ENCODE results near the gene DGKI. TPM values are rescaled to one million over a fixed set of nuclear protein-coding genes. Genes with fewer than 3 reads are reported as not detected.

The DGKI gene
- total and polyA plus RNA-seq, 2 of the 13 experiments (the other 11 are each of a cell fraction or from before 2014, with no cell fraction given) = 0.09 to 0.17 TPM

- ChIA-PET CTCF (ENCODE audit: low intra/inter-chr PET ratio, low total read pairs) (no interaction called here), POLR2A (no interaction called here)
- no TSS peak for BruUV-seq (replicated peaks)
- no peak for ATAC-seq
- no peaks in the 10 kb centered on the region for H4K20me1 ChIP-seq (ENCODE audit: insufficient read depth, low read length)
- no peaks in the 10 kb centered on the region for H3K27me3 ChIP-seq (ENCODE audit: control insufficient read depth in 1 of 2, insufficient read depth in 2 of 2, low read length in 2 of 2)
- intact Hi-C loops (cut with micrococcal nuclease; ENCODE audit: unreplicated experiment) = no loop called here
- no peak overlapping the region for H2AFZ ChIP-seq (ENCODE audit: low read length)
- no peaks in the 10 kb centered on the region for H3K36me3 ChIP-seq (replicated peaks in 1 of 2; ENCODE audit: control insufficient read depth in 1 of 2, insufficient read depth in 2 of 2, low read length in 2 of 2)
- in situ Hi-C loops (cut with HindIII; ENCODE audit: extremely low pct_ligation_motif_present, low pct_unique_long_range_greater_than_20kb) = no loop called here
- H3K9me3 ChIP-seq (ENCODE audit: low read length) = no peaks in the 10 kb centered on the region
- no peaks in the 10 kb centered on the region for H3K79me2 ChIP-seq (ENCODE audit: insufficient read depth, low read length)
- no peaks in the 10 kb centered on the region for H3K4me1 ChIP-seq (ENCODE audit: insufficient read depth, low read length)
- no peak overlapping the region for H3K27ac ChIP-seq (ENCODE audit: extremely low read length, insufficient read depth, low read length)
- 4% methylated on average over 5 of the region's 6 CpGs for WGBS (ENCODE audit: low lambda C conversion rate)
- H3K9ac ChIP-seq (ENCODE audit: insufficient read depth, low read depth, low read length) = no peak overlapping the region
- no peak overlapping the region for H3K4me3 ChIP-seq (replicated peaks in 1 of 3; ENCODE audit: insufficient read depth in 1 of 3, low read depth in 2 of 3, low read length in 3 of 3)
- DNase-seq (ENCODE audit: low spot score) = no peak
- no peak overlapping the region for H3K4me2 ChIP-seq (ENCODE audit: low read depth, low read length)
- no peak for FAIRE-seq
- no peak for TF ChIP-seq ZNF274 (CRISPR knock-in tag; IDR thresholded peaks at IDR 0.05)
- no peak for TF ChIP-seq ZNF317 (CRISPR knock-in tag; IDR thresholded peaks at IDR 0.05)
- TF ChIP-seq NR1H2 (CRISPR knock-in tag; IDR thresholded peaks at IDR 0.05; ENCODE audit: borderline replicate concordance, low read depth) = no peak
- no peak for TF ChIP-seq MED1 (CRISPR knock-in tag; IDR thresholded peaks at IDR 0.05)
- TF ChIP-seq ZNF318 (CRISPR knock-in tag; IDR thresholded peaks at IDR 0.05) = no peak
- TF ChIP-seq ZMAT5 (CRISPR knock-in tag; IDR thresholded peaks at IDR 0.05; ENCODE audit: borderline replicate concordance, low read depth) = no peak
- TF ChIP-seq ZNF543 (CRISPR knock-in tag; IDR thresholded peaks at IDR 0.05) = no peak
- TF ChIP-seq ZNF432 (CRISPR knock-in tag; IDR thresholded peaks at IDR 0.05; ENCODE audit: borderline replicate concordance) = no peak
- TF ChIP-seq SMAD3 (CRISPR knock-in tag; IDR thresholded peaks at IDR 0.05) = no peak
- no peak for TF ChIP-seq ELF1 (CRISPR knock-in tag; IDR thresholded peaks at IDR 0.05)
- no peak for TF ChIP-seq RBAK (CRISPR knock-in tag; IDR thresholded peaks at IDR 0.05)
- no peak for TF ChIP-seq IRF1 (CRISPR knock-in tag; IDR thresholded peaks at IDR 0.05; ENCODE audit: low read depth)
- TF ChIP-seq MAX (IDR thresholded peaks at IDR 0.05) = no peak
Observed at GRCh38 chr7:137492889-137493288, 353.9 kb downstream of the DGKI start.
